ENCODE measurements around the gene POMP. TPM values are rescaled to one million over a fixed set of nuclear protein-coding genes. Genes with fewer than 3 reads are reported as not detected.

The POMP gene
- total and polyA plus RNA-seq, 2 of the 4 experiments (the other 2 are of a cell fraction): 60.2 to 68.4 TPM

DNA sequence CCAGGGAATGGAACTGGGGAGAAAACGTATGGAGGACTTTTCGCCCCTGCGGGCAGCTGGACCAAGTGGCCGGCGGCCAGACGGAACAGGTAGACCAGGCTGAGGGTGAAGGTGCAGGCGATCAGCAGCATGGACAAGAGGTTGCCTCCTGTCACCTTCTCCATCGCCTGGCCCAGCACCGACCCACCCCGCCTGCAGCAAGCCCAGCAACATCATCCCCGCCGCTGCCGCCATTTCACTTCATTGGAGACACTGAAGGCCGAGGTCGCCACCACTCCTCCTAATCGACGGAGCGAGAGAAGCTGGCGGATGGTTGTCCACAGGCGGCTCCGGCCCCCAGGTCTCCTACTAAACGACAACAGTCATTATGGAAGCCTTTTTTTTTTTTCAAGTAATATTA lies 64.9 kb downstream of the POMP start:
- no peak for DNase-seq
- no peak overlapping the region for H3K9ac ChIP-seq (ENCODE audit: low read depth, low read length)
- H3K36me3 ChIP-seq (ENCODE audit: control insufficient read depth, insufficient read depth, low read length): no peaks in the 10 kb centered on the region
- no peak overlapping the region for H3K18ac ChIP-seq (ENCODE audit: low read depth, low read length)
- H3K79me1 ChIP-seq (ENCODE audit: low read depth in 1 of 2, low read length in 2 of 2): no peaks in the 10 kb centered on the region
- no peaks in the 10 kb centered on the region for H4K20me1 ChIP-seq (ENCODE audit: insufficient read depth, low read length)
- H3K4me2 ChIP-seq (ENCODE audit: low read depth, low read length): no peak overlapping the region
- H2BK15ac ChIP-seq (ENCODE audit: low read depth, low read length): no peak overlapping the region
- no peak overlapping the region for H4K8ac ChIP-seq (ENCODE audit: low read depth in 2 of 2, low read length in 2 of 2)
- H2BK20ac ChIP-seq (ENCODE audit: low read depth, low read length): no peak overlapping the region
- in situ Hi-C loops (cut with MboI; ENCODE audit: low sequenced_read_pairs) (no loop called here), dilution Hi-C loops (cut with HindIII; ENCODE audit: low sequenced_read_pairs, unreplicated experiment) (no loop called here), intact Hi-C loops (cut with micrococcal nuclease) (no loop called here)
- no peak overlapping the region for H3K4me3 ChIP-seq (ENCODE audit: insufficient read depth, low read depth, low read length)
- H2BK5ac ChIP-seq (ENCODE audit: low read depth, low read length, poor library complexity, severe bottlenecking): no peak overlapping the region
- H2BK120ac ChIP-seq (ENCODE audit: low read depth, low read length): no peak overlapping the region
- no peaks in the 10 kb centered on the region for H3K9me3 ChIP-seq (ENCODE audit: control insufficient read depth, insufficient read depth, low read length)
- H4K91ac ChIP-seq (ENCODE audit: insufficient read depth, low read depth, low read length): no peak overlapping the region
- H3K4ac ChIP-seq (ENCODE audit: low read depth, low read length): no peak overlapping the region
- ChIA-PET POLR2A (ENCODE audit: unreplicated experiment) (no interaction called here), CTCF (no interaction called here)
- no peak overlapping the region for H2AFZ ChIP-seq (replicated peaks; ENCODE audit: low read length, poor library complexity)
- H3K27ac ChIP-seq (ENCODE audit: insufficient read depth, low read length): no peak overlapping the region
- no peaks in the 10 kb centered on the region; the same call in 1 of the 2 replicates for H3K27me3 ChIP-seq (ENCODE audit: control insufficient read depth, insufficient read depth, low read length)
- peaks cover 7% of the 10 kb centered on the region for H3K4me1 ChIP-seq (ENCODE audit: control insufficient read depth, insufficient read depth, low read length)
- no peak overlapping the region for H4K5ac ChIP-seq (ENCODE audit: low read depth, low read length)
- no TSS peak for BruUV-seq (replicated peaks)
- H2AK5ac ChIP-seq (ENCODE audit: low read depth, low read length): no peak overlapping the region
- H3K9me1 ChIP-seq (ENCODE audit: insufficient read depth, low read length): no peaks in the 10 kb centered on the region
- H3K56ac ChIP-seq (ENCODE audit: extremely low read depth, insufficient read depth, low read length): no peak overlapping the region
- no peak overlapping the region for H2AK9ac ChIP-seq (replicated peaks; ENCODE audit: low read depth, low read length, poor library complexity)
- 97% methylated on average over 11 of the region's 22 CpGs; no CpG with 5 or more reads in 1 of the 2 experiments for WGBS, 2 experiments (ENCODE audit: extremely low coverage in 2 of 2, insufficient read length in 1 of 2)
- no peak overlapping the region for H3K14ac ChIP-seq (replicated peaks; ENCODE audit: low read depth, low read length)
- H3K23ac ChIP-seq (ENCODE audit: low read depth, low read length): no peak overlapping the region
- TF ChIP-seq CHD1 (IDR thresholded peaks at IDR 0.05; ENCODE audit: low read depth, low read length) (no peak), RAD21 (IDR thresholded peaks at IDR 0.05; ENCODE audit: low read length) (no peak), RFX5 (IDR thresholded peaks at IDR 0.05; ENCODE audit: low read depth, low read length) (no peak), NFE2L2 (IDR thresholded peaks at IDR 0.05; ENCODE audit: low read depth, low read length) (no peak), CEBPB (IDR thresholded peaks at IDR 0.05; ENCODE audit: low read depth, low read length) (no peak), BHLHE40 (IDR thresholded peaks at IDR 0.05; ENCODE audit: low read depth, low read length) (no peak), RCOR1 (IDR thresholded peaks at IDR 0.05; ENCODE audit: insufficient replicate concordance, low read length) (no peak), MAFK (IDR thresholded peaks at IDR 0.05; ENCODE audit: low read depth, low read length) (no peak), MAZ (IDR thresholded peaks at IDR 0.05; ENCODE audit: borderline replicate concordance, low read depth, low read length) (no peak), SMC3 (IDR thresholded peaks at IDR 0.05; ENCODE audit: low read depth, low read length) (no peak), MXI1 (IDR thresholded peaks at IDR 0.05; ENCODE audit: borderline replicate concordance, low read depth, low read length) (no peak), FOS (IDR thresholded peaks at IDR 0.05; ENCODE audit: low read depth, low read length) (no peak), POLR2A (IDR thresholded peaks at IDR 0.05; ENCODE audit: low read depth, low read length) (no peak)
- TF ChIP-seq, protein P1, sequence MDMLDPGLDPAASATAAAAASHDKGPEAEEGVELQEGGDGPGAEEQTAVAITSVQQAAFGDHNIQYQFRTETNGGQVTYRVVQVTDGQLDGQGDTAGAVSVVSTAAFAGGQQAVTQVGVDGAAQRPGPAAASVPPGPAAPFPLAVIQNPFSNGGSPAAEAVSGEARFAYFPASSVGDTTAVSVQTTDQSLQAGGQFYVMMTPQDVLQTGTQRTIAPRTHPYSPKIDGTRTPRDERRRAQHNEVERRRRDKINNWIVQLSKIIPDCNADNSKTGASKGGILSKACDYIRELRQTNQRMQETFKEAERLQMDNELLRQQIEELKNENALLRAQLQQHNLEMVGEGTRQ (IDR thresholded peaks at IDR 0.05; ENCODE audit: low read depth, low read length): no peak
- TF ChIP-seq, protein P2, sequence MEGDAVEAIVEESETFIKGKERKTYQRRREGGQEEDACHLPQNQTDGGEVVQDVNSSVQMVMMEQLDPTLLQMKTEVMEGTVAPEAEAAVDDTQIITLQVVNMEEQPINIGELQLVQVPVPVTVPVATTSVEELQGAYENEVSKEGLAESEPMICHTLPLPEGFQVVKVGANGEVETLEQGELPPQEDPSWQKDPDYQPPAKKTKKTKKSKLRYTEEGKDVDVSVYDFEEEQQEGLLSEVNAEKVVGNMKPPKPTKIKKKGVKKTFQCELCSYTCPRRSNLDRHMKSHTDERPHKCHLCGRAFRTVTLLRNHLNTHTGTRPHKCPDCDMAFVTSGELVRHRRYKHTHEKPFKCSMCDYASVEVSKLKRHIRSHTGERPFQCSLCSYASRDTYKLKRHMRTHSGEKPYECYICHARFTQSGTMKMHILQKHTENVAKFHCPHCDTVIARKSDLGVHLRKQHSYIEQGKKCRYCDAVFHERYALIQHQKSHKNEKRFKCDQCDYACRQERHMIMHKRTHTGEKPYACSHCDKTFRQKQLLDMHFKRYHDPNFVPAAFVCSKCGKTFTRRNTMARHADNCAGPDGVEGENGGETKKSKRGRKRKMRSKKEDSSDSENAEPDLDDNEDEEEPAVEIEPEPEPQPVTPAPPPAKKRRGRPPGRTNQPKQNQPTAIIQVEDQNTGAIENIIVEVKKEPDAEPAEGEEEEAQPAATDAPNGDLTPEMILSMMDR (conservative IDR thresholded peaks at IDR 0.05; ENCODE audit: low read depth, low read length): no peak
- TF ChIP-seq, protein P3, sequence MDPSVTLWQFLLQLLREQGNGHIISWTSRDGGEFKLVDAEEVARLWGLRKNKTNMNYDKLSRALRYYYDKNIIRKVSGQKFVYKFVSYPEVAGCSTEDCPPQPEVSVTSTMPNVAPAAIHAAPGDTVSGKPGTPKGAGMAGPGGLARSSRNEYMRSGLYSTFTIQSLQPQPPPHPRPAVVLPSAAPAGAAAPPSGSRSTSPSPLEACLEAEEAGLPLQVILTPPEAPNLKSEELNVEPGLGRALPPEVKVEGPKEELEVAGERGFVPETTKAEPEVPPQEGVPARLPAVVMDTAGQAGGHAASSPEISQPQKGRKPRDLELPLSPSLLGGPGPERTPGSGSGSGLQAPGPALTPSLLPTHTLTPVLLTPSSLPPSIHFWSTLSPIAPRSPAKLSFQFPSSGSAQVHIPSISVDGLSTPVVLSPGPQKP (IDR thresholded peaks at IDR 0.05; ENCODE audit: borderline replicate concordance, low read depth, low read length): no peak
- ATAC-seq (ENCODE audit: low read depth): no peak

All from IMR-90 (cell line).